Skin epidermis (tissue), 12 donors: Measurements from ENCODE around the gene TTLL1.

Experiments
- H3K27ac ChIP-seq, 21 experiments: fragments of 200-600 bp; sonication (generic) in 11 of 21; one replicate each; pipeline ENCODE4 v1.5.0; 2020; ENCODE audit warnings: mild to moderate bottlenecking in 3 of 21, inconsistent platforms in 2 of 21, moderate library complexity in 2 of 21
- H3K4me3 ChIP-seq, 7 experiments: fragments of 200-600 bp; sonication (generic) in 2 of 7; one replicate each; pipeline ENCODE4 v1.5.0; 2020; ENCODE audit warnings: inconsistent platforms in 2 of 7, mild to moderate bottlenecking in 2 of 7, moderate library complexity in 1 of 7

TTLL1 gene

DNA sequence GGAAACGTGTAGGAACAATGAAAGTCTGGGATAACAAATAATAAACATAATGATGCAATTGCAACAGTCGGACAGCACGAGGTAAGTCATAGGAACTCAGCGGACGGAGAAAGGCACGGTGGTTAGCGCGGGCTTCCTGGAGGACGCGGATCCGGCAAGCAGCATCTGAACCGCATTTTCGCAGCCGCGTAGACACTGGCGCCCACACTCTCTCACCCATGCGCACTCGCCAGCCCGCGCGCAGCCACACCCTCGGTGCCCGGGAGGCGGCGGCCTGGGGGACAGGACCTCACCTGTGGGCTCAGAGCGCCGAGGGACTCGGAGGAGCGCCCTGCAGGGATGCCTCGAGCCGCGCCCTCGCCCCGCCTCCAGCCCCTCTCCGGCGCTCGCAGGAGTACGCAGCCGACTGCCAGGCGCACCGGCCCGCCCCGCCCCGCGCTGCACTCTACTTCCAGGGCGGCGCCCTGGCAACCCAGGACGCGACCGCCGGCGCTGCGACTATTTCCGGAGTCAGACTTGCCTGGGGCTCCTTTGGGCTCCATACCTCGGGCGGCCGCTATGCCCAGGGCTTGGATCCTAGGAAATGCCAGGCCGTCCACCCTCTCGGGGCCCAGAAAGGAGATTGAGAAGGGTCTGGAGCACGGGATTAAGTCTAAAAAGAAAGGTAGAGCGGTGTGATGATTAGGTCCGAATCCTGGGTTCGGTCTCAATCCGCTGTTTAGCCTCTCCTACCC, at the start of gene TTLL1:
Gene TTLL1 (minus strand): TSS at position 408 of the 734 bp plus-strand sequence. CDS start 13,805 bp downstream, outside the sequence.
- H3K4me3 ChIP-seq, result peak within 1 kb of the TSS; percentile 55 to 92 (median 63)
- H3K27ac ChIP-seq, result peak within 1 kb of the TSS in 20 of 21 experiments; percentile 3 to 83 (median 68)

DNA sequence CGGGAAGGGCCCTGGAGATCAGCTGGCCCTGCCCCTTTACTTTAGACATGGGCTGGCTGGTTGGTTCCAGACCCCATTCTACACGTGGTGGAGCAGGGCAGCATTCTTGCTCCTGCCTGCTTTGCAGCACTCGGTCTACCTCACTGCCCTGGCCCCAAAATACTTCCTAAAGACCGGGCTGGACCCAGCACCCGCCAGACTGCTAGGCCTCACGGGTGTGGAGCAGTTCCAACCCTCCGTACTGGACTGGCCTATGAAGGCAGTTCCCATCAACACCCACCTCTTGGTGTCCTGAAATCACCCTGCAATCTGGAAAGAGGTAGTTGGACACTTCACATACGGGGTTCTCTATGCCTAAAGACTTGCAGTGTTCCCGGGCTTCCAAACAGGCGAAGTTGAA, 47.6 kb upstream of the TTLL1 start:
- no peak overlapping the region for H3K4me3 ChIP-seq
- peak overlapping the region in 6 of 21 experiments; percentile 5 to 28 (median 18) for H3K27ac ChIP-seq

DNA sequence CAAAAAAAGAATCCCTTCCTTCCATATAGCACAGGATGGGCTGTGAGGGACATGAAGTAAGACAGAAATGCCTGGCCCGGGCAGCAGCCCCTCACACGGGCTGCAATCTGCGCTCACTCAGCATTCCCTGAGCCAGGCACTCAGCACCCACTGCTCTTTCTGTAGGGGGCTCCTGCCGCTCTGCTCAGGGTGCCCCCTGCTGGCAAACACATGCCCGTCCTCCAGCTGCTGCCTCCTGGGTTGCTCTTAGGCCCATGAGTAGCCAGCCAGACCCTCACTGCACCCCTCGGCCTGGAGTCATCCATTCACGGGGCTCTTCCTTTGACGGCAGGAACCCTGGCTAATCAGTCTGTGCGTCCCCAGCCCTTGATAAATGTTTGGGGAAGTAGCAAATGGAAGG, 47.1 kb upstream of the TTLL1 start:
- H3K4me3 ChIP-seq, result no peak overlapping the region
- peak overlapping the region in 6 of 21 experiments; percentile 5 to 28 (median 18) for H3K27ac ChIP-seq

DNA sequence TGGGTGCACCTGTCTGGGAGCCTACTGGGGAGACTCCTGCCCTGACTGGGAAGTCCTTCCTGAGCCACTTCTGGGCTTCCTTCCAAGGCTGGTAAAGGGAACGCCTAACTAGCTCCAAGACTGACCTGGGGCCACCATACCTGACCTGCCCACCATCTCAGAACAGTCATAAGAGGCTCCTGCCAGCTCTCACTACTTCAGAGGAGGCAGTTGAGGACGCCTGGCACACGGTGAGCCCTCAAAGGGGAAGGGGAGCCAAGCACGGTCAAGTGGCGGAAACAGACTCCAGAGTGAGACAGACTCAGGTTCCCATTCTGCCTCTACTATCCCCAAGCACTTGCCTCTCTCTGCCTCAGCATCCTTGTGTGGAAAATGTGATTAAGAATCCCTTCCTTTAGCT, 46.4 kb upstream of the TTLL1 start:
- Histone ChIP-seq H3K4me3 (no peak overlapping the region), H3K27ac (no peak overlapping the region)

DNA sequence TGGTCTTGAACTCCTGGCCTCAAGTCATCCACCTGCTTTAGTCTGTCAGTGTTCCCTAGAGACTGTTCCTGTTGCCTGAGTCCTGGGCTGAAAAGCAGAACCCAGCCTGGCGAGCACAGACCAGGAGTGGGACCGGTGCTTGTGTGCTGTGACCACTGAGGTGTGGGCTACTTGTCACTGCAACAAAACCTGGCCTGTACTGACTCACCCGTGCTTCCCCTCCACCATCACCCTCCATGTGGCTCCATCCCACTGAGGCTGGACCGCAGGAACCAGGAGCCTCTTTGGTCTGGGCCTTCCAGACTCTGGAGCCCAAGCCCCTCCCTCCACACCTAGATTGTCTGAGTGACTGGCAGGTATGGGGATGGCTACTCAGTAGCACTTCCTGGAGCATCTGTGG, 45.4 kb upstream of the TTLL1 start:
- no peak overlapping the region for H3K27ac ChIP-seq
- H3K4me3 ChIP-seq, result no peak overlapping the region

DNA sequence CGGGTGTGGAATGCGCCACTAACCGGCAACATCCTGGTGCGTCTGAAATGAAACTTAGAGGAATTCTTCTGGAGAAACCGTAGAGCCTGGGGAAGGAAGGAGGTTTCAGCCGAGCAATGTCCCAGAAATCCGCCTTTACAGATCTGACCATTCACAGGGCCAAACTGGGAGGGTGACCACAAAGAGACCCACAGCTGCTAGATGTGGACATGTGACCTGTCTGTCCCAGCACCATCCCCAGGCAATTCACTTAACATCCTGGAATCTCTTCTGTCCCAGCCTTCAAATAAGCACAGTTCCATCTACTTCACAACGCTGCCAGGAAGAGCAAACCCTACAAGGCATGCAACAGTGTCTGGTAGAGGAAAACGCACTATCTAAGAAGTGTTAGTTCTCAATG, 44.2 kb upstream of the TTLL1 start:
- Histone ChIP-seq H3K27ac (no peak overlapping the region), H3K4me3 (no peak overlapping the region)

DNA sequence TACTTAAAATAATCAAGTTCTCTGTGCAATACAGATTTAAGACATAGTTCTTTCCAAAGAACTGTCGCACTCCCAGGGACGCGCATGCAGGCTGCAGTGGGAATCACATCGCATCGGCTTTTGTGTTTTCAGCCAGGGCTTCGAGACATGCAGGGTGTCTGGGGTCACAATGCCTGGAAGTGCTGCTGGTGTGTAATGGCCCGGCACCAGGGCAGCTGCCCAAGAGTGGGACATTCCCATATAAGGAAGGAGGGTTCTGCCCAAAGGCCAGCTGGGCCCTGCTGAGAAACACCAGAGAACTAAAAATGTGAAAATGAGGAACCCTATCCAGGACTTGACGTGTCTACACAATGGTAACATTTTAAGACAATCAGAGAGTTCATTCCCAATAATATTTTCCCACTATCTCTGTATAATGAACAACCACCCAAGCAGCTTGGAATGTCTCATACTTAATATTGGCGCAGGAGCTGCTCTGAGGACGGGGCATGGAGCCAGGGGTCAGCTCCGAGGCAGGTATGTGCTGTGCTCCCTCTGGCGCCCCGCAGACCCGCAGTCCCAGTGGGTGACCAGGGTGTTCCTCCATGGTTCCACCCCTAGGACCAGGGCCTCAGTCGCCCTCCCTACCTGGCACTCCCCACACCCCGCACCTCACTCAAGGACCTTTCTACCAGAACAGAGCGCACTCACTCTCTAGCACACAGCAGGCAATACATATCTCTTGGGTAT, 42.7 kb upstream of the TTLL1 start:
- Histone ChIP-seq H3K27ac (no peak overlapping the region), H3K4me3 (no peak overlapping the region)

DNA sequence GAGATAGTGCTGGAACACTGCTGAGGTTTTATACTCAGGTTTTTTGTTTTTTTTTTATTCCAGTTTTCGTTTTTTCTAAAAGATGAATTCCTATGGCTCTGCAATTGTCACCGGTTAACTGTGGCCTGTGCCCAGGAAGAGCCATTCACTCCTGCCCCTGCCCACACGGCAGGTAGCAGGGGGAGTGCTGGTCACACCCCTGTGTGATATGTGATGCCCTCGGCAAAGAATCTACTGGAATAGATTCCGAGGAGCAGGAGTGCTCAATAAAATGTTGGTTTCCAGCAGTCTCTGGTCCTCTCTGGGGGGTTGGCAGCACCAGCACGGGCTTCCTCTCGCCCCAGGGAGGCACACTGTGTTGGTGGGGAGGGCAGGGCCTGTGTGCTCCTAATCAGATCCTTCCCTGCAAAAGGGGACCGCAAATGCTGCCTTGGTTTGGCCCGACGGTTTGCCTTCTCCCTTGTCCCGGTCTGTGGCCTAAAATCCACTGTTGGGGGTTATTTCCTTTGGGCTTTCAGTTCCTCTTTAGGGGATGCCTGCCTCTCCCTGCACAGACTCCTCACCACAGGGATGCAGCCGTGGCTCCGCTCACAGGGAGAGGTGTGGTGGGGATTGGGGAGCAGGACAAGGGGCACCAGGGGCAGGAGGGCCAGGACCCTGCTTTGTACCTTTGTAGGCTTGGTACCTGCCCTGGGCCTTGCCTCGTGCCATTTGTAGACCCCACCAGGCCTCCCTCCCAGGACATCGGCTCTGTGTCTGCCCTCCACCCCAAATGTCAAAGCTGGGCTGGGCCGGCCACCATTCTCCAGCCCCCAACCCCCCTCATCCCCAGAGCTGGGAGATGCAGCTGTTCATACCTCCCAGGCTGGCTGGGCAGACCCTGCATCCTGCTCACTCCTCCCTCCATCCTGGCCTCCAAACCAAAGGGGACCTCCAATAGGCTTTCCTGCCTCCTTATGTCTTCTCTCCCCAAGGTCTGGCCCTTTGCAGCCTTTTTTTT, 40.5 kb upstream of the TTLL1 start:
- H3K4me3 ChIP-seq, result no peak overlapping the region
- no peak overlapping the region for H3K27ac ChIP-seq

DNA sequence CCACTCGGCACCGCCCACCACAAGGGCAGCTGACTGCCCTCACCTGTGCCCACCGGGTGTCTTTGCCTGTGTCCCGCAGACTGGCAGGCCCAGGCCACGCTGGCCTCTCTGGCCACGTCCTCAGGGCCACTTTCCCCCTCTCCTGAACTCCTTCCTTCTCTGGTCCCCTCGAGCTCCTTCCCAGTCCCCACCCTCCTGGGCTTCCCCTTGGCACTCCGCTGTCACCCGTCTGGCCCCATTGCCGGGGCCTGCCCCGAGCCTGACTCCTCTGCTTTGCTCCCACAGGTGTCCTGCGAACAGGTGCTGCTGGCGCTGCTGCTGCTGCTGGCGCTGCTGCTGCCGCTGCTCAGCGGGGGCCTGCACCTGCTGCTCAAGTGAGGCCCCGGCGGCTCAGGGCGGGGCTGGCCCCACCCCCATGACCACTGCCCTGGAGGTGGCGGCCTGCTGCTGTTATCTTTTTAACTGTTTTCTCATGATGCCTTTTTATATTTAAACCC, 39.8 kb upstream of the TTLL1 start:
- no peak overlapping the region for H3K27ac ChIP-seq
- no peak overlapping the region for H3K4me3 ChIP-seq

DNA sequence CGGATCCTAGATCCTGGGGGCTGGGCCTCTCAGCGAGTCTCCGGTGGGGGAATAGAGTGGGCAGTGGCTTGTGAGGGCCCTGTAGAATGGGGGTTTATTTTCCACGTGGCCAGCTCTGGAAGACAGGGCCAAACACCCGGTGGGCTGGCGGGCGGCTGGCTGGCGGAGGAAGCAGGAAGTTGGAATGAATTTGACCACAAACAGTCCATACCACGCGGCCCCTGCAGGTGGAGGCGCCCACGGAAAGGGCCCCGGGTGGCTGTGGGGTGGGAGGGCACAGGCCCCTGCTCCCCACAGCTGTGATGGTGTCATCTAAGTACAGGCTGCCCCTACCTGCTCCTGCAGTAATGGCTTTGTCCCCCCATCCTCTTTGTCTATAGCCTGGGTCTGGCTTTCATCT, 38.9 kb upstream of the TTLL1 start:
- H3K4me3 ChIP-seq, result no peak overlapping the region
- H3K27ac ChIP-seq, result peak overlapping the region in 1 of 21 experiments; percentile 8

DNA sequence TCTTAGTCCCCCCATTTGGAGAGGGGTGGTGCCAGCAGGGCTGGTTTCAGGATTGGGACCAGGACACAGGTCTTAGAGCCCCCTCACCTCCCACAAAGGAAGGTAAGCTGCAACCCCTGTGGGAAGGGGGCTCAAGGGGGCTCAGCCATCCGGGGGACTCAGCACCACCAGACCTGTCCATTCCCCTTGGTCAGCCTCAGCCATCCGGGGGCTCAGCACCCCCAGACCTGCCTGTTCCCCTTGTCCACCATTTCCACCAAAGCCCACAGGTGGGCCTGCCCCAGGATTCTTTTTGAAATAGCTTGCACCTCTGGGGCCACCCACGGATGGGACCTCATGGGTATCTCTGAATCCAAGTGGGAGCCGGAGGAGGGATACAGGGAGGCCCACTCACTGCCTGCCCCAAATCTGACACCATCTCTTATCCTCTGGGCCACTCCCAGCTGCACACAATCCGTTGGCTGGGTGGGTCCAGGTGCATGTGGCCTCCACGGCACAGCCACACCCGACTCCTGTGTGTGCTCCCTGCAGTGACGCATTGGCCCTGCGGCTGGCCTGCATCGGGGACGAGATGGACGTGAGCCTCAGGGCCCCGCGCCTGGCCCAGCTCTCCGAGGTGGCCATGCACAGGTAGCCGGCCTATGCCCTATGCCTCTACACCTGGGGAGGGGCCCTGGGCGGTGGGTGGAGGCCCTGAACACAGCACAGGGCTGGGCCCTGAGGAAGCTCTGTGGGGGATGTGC, 38.1 kb upstream of the TTLL1 start:
- H3K27ac ChIP-seq, result peak overlapping the region in 3 of 21 experiments; percentile 3 to 48 (median 8)
- no peak overlapping the region for H3K4me3 ChIP-seq

DNA sequence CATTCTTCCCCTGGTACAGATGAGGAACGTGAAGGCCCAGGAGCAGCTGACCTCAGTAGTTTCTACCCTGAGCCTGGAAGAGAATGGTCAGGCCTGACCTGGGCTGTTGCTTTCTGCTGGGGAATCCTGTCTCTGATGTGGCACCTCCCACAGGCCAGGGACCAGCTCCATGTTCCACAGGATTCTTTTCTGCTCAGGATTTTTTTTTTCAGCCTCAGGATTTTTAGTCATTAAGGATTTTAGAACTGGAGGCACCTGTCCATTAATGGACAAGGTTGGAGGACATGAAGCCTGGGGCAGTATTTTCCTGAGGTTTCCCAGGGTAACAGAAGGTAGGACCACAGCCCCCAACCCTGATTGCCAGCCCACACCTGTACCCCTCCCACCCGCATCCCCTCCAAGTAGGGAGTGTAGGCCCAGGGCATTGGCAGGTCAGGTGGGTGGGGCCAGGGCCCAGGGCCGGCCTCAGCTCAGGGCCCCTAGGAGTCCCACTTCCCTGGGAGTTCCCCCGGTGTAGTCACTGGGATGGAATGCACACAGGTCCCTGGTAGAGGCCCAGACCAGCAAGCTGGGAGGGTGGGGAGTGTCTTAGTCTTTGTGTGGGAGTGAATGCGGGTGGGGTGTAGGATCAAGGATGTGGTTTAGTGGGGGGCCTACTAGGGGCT, 37.4 kb upstream of the TTLL1 start:
- no peak overlapping the region for H3K4me3 ChIP-seq

DNA sequence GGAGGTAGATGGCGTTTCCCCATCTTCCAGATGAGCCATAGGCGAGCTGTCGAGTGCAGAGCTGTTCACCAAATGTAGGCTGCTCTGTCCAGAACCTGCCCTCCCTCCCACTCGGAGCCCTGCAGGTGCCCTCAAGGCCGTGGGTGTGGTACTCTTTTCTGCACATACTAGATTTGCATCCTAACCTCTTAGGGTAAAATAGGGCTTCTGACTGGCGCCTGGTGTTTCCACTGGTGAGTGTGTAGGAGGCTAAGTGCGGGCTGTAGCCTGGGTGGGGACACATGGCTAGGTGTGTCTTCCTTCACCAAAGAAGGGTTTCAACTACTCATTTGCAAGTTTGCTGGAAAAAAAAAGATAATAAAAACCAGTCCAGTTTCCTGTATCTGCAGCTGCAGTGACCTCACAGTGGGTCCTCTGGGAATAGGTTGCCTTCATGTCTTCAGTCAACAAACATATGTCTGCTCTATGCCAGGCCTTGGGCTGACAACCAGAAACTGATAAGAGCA, 29.8 kb upstream of the TTLL1 start:
- Histone ChIP-seq H3K27ac (no peak overlapping the region), H3K4me3 (no peak overlapping the region)

More for the DNA sequence above, 37.4 kb upstream of the TTLL1 start:
- peak overlapping the region in 2 of 21 experiments; percentile 3 to 48 for H3K27ac ChIP-seq

DNA sequence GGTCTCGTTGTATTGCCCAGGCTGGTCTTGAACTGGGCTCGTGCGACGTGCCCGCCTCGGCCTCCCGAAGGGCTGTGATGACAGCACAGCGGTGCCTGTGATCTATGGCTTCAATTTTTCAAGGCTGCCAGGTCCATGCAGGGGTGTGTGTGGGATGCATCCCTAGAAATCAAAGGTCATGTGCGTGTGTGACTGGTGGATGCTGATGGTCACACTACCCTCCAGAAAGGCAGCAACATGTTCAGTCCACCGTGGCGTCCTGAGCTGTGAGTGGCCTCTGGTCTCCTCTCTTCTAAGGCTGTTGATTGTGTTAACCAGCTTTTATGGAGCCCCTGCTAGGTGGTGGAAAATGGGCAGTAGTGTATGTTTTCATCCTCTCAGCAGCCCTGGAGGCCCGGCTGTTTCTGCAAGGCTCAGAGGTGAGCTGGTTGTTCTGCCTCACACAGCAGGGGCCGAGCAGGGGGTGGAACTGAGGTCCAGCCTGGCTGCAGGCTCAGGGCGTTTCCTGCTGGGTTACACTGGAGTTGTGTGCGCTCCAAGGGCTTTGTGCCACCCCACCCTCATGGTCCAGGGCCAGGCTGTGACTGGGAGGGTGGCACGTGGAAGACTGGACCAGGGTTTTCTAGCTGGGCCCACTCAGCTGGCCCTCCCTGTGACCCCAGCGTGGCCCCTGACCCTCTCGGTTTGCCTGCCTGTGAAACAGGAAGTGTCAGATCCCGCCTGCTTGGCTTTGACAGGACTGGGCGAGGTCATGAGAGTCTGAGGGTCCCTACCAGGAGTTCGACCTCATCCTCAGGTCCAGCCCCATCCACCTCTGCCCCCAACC, 29.0 kb upstream of the TTLL1 start:
- Histone ChIP-seq H3K4me3 (no peak overlapping the region), H3K27ac (no peak overlapping the region)

DNA sequence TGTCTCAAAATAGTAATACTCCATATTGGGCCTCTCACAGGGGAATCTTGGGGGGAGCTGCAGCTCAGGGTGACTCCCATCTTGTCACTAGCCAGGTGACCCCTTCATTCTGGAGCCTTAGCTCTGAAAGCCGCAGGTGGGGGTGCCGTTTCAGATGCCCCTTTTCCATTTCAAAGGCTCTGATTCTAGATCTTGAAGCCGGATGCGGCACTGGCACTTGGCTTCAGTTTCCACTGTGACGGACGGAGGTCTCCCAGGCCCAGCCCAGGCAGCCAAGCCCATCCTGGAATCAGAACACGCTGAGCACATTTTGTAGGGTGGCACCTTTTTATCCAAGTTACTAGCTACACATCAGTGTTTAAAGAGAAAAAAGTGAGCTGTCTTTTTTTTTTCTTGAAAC, 27.7 kb upstream of the TTLL1 start:
- Histone ChIP-seq H3K27ac (no peak overlapping the region), H3K4me3 (no peak overlapping the region)

DNA sequence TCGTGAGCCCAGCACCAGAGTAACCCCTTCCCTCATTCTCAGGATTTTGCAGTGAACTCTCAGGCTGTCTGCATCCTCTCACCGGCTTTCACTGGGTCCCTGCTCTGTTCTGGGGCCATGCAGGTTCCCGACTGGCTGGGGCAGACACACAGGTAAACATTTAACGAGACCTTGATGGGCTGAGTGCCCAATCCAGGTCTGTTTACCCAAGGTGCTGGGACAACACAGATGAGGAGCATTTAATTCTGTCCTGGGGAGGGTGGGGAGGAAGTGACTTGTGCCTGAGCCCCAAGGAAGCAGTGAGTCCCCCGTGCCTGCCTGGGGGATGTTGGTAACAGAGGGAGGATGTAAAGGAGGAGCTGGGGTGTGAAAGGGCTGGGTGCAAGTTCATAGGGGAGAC, 25.8 kb upstream of the TTLL1 start:
- no peak overlapping the region for H3K4me3 ChIP-seq
- H3K27ac ChIP-seq, result no peak overlapping the region

DNA sequence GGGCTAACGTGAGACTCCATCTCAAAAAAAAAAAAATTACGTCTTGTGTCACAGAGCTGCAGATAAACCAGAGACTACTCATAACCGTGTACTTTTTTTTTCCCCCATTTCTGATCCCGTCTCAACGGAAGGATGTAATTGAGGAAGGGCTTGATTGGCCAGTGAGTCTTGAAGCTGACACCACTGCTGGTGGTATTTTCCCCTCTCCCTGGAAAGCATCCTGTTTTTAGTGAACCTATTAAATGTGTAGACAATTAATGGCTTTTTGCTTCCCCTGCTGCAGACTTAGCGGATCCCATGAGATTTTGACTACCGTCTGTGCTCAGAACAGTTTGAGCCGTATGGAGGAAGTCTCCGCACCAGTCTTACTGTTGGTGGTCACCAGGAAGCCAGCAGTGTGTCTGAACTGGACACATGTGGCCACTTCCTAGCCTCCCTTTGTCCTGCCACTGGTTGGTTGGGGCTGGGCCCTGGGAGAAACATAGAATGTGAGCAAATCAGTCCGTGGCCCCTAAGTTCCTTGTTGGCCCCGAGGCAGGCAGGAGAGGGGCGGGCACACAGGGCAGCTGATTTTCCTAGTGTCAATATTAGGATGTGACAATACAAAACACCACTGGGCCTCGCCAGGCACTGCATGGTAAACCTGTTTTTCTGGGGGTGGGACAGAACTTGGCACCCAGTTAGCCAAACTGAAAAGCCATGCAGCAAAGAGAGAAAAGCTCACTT, 24.5 kb upstream of the TTLL1 start:
- H3K27ac ChIP-seq, result no peak overlapping the region

More for the DNA sequence above, 24.5 kb upstream of the TTLL1 start:
- no peak overlapping the region for H3K4me3 ChIP-seq
